Measurements from ENCODE around the gene ONECUT3.
A peak's percentile ranks its signal among the peaks of the same experiment; 100 is the strongest.

DNA sequence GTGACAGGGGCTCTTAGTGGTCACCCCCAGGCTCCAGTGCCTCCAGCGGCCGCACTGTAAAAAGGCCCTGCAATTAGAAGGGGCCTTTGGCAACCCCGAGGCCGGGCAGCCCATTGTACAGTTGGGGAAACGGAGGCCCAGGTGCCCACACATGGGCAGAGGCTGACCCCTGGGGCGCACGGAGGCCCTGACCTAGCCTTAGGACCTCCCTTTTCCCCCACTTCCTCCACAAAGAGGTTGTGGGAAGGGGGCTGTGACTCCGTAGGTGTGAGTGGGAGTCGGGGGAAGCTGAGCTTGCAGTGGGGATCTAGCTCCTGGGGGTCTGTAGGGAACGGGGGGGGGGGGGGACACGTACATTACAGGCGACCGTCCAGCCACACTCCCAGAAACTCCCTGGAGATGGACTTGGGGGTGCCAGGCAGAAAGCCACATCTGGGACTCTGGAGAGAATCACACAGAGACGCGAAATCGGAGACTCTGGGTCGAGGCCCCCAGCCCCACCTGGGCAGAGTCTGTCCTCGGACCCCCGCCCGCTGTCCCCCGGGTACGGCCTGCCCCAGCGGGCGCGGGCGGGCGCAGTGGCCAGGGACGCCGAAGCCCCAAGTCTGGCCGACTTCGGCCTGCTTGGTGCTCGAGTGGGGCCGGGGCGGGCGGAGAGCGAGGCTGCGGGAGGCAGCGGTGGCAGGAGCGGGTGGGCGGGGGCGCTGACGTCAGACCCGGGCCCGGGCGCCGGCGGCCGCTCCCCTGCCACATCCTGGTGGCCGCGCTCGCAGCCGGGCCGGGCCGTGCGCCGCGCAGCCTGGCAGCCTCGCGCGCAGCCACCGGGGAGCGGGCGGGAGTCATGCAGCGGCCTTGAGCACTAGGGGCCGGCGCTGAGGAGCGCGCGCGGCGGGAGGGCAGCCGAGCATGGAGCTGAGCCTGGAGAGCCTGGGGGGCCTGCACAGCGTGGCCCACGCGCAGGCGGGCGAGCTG, at the start of gene ONECUT3:
- TF ChIP-seq CTCF (IDR thresholded peaks at IDR 0.05) (no peak), EZH2 (IDR thresholded peaks at IDR 0.05) (peak; percentile 99), EZH2phosphoT487 (IDR thresholded peaks at IDR 0.05) (peak; percentile 97)
